GM19351 (cell line): ENCODE data around the gene MRGPRF.

Source experiments
- ATAC-seq: cut with Tn5 transposase; IDR thresholded peaks from one replicate; pipeline ENCODE4 v1.9.1; 2021; ENCODE audit warnings: mild to moderate bottlenecking, moderate library complexity; ENCODE audit not compliant: unreplicated experiment

MRGPRF gene

DNA sequence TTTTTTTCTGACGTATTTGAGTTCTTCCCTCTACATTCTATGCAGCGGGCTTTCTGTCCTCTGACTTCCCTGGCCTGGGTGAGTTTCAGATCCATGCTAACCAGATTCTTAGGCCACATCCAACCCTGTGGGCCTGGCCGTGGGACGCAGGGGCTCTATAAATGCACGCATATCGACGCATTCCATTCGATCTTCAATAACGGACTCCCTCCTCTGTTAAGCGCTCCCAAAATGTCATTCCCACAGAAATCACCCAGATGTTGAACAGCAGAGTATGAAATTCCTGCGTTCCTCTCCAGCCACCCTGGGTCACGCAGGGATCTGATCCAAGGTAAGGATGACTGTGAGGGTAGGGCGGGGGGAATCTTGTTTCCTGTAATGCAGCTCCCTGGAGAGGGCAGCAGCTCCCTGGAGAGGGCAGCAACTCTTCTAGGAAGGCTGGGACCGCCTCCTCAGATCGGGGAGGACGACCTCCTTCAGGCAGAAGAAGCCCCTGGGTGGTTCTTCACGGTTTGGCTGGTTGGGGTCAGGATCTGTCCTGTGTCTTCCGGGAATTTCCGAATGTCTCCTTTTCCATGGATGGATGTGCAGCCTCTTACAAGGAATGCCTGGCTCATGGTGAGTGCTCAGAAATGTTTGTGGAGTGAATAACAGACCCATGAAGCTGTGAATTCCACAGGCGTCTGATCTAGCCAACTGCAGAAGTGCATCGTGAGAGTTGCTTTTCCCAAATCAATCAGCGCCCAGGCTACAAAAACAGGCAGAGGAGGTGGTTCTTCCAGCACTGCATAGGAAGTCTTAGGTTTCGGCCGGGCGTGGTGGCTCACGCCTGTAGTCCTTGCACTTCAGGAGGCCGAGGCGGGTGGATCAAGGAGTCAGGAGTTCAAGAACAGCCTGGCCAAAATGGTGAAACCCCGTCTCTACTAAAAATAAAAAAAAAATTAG, 44.5 kb downstream of the MRGPRF start:
- no peak for ATAC-seq

DNA sequence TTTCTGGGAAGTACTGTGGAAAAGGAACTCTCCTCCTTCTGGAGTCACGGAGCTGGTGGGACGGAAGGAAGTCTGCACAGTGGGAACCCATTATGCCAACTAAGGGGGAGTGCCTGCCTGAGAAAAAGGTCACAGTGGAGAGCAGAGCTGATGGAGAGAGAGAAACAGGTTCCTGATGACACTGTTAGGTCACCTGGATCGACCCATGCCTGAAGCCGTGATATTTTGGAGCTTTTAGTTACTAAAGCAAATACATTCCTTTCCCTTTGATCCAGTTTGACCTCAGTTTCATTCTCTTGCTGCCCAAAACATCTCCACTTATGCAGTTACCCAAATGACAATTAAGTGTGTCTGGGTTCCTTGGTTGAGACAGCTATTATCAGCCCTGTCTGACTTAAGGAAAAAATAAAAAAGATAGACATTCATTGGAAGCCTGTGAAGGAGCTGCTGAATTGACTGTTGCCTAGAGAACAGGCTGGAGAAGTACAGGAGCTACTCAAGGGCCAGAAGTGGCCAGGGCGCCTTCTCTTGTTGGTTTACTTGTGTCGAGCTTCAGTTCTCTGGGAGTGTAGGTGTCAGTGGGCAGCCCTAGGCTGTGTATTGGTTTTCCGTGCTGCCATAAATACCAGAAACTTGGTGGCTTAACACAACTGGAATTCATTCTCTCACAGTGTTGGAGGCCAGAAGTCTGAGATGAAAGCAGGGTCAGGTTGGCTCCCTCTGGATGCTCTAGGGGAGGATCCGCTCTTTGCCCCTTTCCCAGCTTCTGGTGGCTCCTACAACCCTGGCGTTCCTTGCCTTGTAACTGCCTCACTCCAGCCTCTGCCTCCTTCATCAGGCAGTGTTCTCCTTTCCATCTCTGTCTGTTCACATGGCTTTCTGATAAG, 45.9 kb downstream of the MRGPRF start:
- no peak for ATAC-seq

DNA sequence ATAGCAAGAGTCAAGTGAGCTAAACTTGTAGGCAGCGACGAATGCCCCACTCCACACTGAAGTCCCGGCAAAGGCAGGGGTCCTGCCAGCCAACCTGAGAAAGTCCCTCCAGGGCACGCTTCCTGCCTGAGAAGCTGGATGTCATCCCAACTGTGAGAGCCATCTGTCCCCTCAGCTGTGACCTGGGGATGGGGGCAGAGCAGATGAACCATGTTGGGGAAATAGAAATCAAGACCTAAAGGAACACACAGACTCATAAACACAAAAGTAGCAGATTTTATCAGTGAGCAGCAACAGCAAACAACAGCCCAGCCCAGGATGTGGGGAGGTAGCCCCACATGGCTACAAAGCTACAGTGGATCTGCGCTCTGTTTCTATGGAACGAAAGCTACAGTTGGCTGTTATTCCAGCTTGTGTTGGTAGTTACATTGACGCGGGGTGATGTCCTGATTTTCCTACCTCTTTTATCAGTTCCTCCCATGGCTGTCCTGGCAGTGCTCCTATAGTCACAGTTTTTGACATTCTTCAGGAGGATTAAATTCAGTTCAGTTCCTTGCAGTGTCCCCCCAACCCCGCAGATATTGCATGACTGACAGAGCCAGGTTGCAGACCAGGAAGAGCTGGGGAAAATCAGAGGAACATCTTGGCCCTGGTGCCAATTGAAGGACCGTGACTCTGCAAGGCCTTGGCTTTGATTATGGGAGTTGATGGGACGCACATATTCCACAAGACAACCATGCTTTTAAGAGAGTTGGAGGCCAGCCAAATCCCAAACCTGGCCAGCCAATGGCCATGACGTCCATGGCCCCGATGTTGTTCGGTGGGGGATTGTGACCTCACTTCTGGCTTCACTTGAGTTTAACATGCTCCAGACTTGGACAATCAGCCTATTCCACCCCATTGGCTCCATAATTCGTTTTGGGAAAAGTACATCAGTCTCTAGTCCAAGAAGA, 46.9 kb downstream of the MRGPRF start:
- no peak for ATAC-seq

DNA sequence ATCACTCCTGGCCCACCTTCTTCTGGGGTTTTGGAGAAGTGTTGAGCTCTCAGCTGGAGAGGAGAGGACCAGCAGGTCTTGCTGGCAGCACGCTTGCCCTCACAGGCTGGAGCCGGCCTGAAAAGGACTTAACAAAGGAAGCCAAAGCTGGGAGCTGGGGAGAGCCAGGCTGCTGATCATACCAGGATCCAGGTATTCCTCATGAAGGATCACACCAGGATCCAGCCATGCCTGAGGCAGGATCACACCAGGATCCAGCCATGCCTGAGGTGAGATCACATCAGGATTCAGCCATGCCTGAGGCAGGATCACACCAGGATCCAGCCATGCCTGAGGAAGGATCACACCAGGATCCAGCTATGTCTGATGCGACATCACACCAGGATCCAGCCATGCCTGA, 49.3 kb downstream of the MRGPRF start:
- ATAC-seq = no peak

DNA sequence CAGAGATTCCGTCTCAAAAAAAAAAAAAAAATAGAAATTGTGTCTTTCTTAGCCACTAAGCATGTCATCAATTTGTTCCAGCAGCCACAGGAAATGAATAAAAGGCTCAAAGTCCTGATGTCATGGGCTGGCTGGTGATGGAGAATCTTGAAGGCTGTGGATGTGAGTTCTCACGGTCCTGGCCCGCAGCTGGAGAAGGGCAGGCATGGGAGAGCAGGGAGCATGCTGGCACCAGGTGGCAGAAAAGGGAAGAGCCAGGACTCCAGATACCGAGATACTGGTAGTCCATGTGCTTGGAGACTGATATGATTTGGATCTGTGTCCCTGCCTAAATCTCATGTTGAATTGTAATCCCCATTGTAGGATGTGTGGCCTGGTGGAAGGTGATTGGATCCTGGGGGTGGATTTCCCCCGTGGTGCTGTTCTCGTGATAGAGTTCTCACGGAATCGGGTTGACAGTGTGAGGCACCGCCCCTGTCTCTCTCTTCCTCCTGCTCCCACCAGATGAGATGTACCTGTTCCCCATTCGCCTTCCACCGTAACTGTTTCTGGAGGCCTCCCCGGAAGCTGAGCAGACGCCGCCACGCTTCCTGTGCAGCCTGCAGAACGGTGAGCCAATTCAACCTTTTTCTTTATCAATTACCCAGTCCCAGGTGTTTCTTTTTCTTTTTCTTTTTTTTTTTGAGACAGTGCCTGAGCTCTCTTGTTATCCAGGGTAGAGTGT, 50.4 kb downstream of the MRGPRF start:
- ATAC-seq = no peak

DNA sequence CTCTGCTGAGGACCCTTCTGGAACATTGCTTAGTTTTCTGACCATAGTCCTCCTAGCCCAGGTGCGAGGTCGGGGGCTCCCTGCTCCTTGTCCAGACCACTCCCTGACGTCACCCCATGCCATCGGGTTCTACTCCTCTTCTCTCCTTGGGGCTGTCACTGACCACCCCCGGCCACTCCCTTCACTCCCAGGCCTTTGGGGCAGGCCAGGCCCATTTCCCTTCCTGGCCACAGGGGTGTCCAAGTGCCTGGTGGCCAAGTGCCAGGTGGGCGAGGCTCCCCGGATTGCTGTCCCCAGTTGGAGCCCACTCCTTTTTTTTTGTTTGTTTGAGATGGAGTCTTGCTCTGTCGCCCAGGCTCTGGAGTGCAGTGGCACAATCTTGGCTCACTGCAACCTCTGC, 51.8 kb downstream of the MRGPRF start:
- no peak for ATAC-seq

DNA sequence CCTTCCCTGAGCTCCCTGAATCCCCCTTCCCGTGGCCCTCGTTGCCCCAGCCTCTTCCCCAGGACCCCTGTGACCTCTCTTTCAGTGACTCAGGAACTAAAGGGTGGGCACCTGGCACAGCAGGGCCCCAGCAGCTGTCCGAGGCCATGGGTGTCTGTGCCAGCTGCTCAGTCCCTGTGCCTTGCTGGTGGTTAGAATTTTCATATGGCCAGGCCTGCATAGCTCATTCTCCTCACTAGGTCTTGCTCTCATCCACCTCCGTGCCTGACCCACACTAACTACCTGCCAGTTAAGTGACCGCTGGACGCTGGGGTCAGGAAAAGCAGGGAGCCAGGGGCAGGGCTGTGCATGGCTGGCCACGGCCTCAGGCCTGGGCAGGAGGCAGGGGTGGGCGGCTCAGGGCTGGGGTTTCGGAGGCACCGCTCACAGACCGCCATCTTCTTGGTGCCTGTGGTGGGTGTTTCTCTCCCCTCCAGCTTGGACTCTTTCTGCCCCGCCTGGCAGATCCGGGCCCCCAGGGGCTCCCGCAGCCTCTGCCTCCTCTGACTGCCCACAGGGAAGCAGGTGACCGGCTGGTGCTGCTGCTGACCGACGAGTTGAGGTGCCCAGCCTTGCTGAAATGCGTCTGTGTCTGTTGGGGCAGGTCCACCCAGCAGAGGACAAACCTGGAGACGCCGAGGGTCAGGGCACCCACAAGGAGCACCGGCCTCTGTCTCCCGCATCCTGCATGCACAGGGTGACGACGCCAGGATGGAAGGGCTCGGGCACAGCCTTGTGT, 52.6 kb downstream of the MRGPRF start:
- ATAC-seq = no peak

DNA sequence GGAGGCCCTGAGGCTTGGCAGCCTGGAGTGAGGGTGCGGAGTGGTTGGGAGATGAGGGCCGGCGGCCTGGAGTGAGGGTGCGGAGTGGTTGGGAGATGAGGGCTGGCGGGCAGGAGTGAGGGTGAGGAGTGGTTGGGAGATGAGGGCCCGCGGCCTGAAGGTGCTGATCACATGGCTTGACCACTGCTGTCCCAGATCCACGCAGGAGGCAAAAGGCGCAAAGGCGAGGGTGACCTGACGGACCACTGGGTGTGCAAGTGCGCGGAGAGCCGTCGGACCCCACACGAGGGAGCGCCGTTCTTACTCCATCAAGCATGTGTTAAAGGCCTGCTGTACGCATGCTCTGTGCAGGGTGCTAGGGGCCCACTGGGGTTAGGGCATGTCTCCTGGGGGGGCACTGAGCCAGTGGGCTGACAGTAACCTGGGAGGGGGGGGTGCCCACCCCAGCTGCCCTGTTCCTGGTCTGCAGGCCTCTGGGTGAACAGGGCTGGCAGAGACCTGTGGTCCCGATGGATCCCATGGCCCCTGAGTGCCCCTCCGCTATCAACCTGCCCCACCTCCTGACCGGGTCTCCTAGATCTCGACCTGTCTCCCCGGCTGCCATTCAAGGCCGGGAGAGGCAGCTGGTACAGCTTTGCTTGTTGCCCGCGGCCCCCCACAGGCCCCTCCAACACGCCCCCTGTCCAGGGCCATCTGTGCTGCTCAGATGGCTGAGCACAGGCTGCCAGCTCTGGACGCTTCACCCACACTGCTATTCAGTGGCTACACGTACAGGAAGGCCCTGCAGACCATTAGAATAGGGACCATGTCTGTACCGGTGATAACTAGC, 53.4 kb downstream of the MRGPRF start:
- ATAC-seq = no peak

DNA sequence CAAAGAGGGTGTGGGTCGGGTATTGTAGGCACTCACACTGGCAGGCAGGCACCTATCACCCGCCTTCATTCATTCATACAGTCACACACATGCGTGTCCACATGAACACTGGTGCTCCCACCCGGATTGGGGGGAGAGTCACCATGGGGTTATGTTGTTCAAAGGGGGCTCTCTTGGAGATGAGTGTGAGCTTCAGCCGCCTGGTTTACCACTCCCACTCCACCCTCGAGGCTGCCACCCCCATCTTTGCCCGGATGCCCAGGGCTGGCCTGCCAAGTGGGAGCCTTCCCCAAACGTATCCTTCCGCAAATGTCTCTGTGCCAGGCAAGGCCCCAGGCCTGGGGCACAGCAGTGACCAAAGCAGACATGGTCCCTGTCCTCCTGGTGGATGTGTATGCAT, 54.8 kb downstream of the MRGPRF start:
- ATAC-seq = no peak

DNA sequence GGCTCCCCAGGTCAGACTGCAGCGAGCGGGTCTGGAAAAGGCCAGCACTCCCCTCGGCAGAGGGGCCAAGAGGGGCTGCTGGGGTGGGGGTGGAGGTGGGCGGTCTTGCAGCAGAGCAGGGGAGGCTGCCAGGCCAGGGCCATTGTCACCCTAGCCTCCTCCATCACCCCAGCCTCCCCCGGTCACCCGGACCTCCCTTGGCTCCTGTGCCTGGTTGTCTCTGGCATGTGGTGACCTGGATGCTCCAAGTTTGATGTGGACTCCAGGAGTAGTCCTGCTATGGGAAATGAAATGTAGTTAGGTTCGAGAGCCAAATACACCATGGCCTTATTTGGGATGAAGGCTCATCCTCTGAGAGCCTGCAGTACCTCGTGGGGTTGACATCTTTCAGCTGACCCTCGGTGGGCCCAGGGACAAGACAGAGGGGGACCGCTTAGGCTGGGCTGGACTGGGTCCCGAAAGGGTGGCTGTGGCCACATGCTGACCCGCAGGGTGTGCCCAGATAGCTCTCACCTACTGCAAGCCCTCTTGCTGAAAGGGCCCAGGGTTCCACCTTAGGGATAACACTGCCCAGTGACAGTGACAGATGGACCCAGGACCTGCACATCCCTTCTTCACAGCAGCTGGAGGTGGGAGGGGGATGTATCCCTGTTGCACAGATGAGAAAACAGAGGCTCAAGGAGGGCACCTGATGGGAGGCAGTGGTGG, 56.3 kb downstream of the MRGPRF start:
- ATAC-seq = no peak

DNA sequence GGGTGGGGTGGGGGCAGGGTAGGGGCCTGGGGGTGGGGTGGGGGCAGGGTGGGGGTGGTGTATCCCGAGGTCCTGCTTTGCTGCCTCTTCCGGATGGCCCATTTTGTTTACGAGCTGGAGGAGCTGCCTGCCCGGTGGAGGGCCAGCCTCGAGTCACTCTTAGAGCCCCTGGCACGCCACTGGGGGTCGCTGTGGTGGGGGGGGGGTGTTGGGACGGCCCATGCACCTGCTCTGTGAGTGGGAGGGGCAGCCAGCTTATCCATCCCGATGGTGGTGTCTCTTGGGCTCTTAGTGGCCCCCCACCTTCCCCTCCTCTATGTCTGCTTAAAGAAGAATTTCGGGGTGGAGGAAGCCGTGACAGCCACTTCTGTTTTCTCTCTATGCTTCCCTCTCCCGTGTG, 56.9 kb downstream of the MRGPRF start:
- ATAC-seq = no peak

DNA sequence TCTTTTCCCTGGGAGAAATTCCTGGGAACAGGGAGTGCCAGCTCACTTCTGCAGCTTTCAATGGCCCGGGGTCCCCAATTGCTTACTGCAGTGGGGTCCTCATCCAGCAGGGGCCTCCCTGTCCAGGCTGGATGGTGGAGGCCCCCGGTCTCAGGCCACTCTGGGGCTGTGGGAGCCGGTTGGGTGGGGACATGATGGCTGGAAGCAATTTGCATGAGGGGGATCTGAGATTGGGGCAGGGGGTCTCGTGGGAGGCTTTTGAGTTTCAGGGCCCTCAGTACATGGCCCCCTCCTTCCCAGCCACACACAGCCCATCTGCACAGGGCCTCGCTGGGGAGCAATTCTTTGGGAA, 57.5 kb downstream of the MRGPRF start:
- ATAC-seq = no peak

DNA sequence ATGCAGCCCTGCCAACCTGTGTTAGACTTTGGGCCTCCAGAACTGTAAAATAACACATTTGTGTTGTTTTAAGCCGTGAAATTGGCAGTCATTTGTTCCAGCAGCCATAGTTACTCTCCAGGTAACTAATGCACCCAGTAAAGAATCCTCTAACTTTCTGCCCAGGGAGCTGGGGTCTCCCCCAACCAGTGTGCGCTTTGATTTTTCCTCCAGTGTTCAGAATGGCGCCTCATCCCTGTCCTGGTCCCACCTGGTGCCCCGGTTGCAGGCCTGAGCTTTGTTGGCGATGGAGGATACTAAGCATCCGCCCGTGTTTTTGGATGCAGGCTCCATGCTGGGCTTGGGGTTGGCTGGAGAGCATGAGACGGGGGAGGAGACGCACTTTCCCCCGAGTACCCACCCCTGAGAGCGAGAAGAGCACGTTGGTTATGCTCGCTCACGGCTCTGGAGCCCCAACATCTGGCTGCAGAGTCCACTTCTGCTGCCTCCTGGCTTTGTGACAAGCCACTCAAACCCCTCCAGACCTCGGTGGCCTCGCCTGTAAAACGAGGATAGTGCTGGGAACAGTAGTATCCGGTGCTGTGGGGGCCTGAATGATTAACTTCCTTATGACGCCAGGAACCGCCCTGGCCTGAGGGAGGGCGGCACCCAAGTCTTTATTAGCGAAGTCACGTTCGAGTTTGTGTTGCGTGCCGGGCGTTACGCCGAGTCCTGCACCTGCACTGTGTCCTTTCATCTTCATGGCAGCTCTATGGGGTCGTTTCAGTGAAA, 58.0 kb downstream of the MRGPRF start:
- no peak for ATAC-seq
